Islet of Langerhans (tissue), 1 donor: ENCODE measurements around the gene OR2A2.

Experiments used
- FAIRE-seq: peaks from one replicate; lab custom pipeline; 2011; peaks lifted over from hg19 to GRCh38; lab: Jason Lieb, UNC

Gene OR2A2

GRCh38 chr7:144142187-144142586 lies 32.8 kb downstream of the OR2A2 start:
- no peak for FAIRE-seq

GRCh38 chr7:144144426-144144825 lies 35.0 kb downstream of the OR2A2 start:
- FAIRE-seq, result no peak

GRCh38 chr7:144148224-144148827 lies 38.9 kb downstream of the OR2A2 start:
- no peak for FAIRE-seq

- no peak for FAIRE-seq
Measured at GRCh38 chr7:144158861-144159260, 49.5 kb downstream of the OR2A2 start.
